T47D (cell line): ENCODE results near the gene CCDC136.

Source experiments
- DNase-seq, 2 experiments: peaks; one replicate each; pipeline versions ENCODE4 v3.0.0 to v3.0.0-alpha.2; 2011 to 2012; ENCODE audit warnings: low read depth in 1 of 2, low spot score in 1 of 2
- JUND ChIP-seq: IDR thresholded peaks from 2 replicates; pipeline ENCODE4 v1.6.1; 2012; ENCODE audit warnings: low read depth
- in situ Hi-C: cut with HindIII; loops from 2 replicates; pipeline ENCODE4 v1.10.0; 2016; ENCODE audit warnings: low sequenced_read_pairs, low pct_unique_long_range_greater_than_20kb

CCDC136 gene

DNA sequence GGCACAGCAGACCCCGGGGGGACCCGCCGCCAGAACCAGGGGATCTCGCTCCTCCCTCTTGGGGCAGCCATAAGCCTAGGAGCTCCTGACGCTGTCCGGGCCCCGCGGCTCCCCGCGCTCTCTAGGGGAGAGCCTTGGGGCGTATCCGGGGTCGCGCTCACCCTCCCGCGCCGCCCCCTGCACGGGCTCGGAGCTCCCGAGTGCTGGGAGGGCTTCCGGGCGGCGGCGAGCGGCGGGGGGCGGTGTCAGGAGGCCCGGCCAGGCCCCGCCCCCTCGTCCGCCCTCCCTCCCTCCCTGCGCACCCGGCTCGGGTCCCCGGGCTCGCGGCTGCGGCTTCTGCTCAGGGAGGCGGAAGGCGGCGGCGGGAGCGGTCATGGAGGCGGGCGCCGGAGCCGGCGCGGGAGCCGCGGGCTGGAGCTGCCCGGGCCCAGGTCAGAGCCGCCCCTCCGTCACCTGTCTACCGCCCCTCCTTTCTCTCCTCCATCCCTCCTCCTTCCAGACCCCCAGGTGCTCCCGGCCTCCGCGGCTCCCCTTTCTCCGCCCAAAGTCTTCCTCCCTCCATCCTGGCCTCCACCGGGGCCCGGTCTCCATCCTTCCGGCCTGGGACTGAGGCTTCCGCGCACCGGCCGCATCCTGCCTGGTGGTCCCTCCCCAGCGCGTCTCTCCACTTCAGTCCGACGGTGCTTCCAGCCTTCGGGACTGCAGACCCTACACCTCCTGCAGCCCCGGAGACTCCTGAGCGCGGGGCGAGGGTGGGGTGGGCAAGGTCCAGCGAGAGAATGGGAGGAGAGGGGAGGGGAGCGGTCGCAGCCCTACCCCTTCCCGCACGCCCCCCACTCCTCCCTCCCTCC, at the start of gene CCDC136:
TSS of gene CCDC136 (plus strand) at position 848 of the 851 bp plus-strand sequence. CDS start 444 bp downstream, outside the sequence.
- in situ Hi-C loops: no loop called here
- no peak for TF ChIP-seq JUND
- DNase-seq: peak; percentile 46 to 59

DNA sequence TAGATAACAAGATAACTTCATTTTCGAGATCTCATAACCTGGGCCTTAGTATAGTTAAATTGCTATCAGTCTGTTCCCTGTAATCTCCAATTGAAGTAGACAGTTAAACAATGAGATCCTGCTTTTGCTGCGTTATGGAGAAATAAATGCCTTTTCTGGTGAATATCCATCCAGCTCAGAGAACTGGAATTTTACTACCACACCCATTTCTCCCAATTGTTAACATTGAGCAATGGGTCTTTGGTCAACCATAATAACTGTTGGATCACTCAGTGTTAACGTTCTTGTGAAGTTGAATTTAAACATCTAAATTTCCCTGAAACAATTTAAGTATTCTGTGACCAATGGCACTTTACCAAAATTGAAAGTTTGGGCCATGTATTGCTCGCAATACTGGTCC, 49.6 kb upstream of the CCDC136 start:
- in situ Hi-C loops: no loop called here
- no peak for TF ChIP-seq JUND
- DNase-seq: no peak

DNA sequence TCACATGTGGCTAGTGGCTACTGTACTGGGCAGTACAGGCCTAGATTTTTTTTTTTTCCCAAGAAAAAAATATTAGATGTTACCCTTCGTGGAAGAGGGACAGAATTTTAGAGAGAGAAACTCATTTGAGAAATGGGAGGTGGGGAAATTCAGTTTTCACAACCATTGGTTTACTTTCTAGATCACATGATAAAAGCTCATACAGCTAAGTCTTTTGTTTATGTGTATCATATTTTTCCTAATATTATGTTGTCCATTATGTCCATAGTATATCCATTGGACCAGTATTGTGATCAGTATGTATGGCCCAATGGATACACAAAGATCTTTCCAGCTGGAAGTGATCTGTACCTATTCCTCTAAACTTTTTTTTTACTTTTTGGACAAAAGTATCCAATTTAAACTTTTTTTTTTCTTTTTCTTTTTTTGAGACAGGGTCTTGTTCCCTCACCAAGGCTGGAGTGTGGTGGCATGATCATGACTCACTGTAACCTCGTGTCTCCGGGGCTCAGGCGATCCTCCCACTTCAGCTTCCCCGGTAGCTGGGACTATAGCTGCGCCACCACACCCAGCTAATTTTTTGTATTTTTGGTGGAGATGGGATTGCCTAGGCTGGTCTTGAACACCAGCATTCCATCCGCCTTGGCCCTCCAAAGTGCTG, 48.5 kb upstream of the CCDC136 start:
- no peak for DNase-seq
- in situ Hi-C loops: no loop called here
- no peak for TF ChIP-seq JUND

DNA sequence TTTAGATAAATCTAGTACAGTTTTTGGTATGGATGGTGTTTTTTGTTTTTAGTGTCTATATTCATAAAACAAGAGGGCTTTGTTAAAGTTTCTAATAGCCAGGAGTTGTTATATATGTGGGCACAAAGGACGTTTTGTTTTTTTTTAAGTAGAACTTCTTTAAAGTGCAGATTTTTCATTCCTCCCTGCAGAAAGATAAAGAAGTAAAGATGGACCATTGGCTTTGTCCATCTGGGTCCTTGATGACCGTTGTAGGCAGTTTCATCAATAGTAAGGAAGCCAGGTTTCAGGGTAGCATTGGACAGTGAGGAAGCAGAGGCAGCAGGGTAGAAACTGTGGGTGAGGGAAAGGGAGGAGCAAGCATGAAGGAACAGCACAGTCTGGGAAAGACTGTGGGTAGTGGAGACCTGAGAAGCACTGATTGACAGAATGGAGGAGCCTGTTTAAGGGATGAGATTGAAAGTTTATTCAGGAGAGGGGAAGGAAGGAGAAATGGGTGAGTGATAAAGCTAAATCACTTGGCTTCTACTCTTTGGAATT, 47.3 kb upstream of the CCDC136 start:
- TF ChIP-seq JUND: no peak
- in situ Hi-C loops: no loop called here
- no peak for DNase-seq

DNA sequence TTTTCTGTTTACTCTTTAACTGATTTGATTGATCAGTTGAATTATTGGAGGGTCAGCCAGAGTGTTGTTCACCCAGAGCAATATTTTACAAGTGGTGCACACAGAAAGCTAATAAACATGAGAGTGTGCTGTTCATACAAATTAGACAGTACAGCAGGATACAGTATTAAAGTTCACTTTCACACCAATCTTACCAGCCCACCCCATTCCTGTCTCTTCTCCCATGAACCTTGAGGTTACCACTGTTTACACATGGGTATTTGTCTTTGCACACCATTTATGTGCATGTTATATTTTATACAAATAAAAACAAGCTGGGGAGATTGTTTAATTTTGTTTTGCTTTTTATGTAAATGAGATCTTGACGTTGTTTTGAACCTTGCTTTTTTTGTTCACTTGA, 46.1 kb upstream of the CCDC136 start:
- TF ChIP-seq JUND: no peak
- in situ Hi-C loops: no loop called here
- no peak for DNase-seq

DNA sequence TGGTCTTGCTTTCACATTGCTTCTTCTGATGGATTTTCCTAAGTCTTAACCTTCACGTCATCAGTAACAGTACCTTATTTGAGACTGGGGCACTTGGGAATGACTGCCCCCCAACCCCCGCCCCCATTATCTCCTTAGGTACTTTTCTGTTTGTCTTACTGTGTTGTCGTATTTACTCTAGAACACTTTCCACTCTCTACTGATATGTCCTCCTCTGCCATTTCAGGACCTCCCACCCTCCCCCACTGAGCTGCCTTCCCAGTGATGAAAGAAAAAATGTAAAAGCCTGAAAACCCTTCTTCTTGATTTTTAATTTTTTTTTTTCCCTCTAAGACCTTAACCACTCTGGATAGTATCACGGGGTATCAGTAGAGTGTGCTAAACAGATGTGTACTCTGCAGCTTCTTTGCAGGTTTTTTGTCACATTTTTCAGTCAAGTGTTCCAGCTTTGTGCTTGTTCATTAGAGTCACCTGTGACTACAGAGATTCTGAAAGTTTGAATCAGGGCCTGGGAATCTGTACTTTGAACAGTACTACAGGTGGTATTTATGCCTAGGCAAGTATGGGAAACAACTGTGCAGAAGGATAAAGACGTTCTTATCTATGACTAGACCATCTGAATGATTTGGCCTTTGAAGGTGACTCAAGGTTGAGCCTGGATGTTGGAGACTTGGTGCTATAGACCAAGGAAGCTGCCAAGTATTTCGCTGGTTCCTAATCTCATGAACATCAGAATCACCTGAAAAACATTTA, 44.3 kb upstream of the CCDC136 start:
- no peak for DNase-seq
- TF ChIP-seq JUND: no peak
- in situ Hi-C loops: no loop called here

DNA sequence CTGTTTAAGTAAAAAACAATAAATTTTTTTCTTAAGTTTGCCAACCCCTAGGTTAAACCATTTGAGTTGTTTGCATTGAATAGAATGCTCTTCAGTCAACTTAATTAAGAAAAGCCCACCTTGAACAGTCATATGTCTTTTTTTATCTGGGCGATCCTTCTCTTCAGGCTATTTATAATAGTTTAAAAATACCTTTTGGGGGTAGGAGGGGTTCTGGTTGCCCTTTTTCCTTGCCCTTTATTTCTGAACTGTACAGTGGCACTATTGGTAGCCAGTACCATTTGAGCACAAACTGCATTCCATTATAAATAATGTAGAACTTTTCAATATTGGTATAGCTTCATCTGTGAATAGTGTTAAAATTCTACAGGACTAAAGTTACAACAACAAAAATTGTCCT, 39.5 kb upstream of the CCDC136 start:
- DNase-seq: no peak
- no peak for TF ChIP-seq JUND
- in situ Hi-C loops: no loop called here

DNA sequence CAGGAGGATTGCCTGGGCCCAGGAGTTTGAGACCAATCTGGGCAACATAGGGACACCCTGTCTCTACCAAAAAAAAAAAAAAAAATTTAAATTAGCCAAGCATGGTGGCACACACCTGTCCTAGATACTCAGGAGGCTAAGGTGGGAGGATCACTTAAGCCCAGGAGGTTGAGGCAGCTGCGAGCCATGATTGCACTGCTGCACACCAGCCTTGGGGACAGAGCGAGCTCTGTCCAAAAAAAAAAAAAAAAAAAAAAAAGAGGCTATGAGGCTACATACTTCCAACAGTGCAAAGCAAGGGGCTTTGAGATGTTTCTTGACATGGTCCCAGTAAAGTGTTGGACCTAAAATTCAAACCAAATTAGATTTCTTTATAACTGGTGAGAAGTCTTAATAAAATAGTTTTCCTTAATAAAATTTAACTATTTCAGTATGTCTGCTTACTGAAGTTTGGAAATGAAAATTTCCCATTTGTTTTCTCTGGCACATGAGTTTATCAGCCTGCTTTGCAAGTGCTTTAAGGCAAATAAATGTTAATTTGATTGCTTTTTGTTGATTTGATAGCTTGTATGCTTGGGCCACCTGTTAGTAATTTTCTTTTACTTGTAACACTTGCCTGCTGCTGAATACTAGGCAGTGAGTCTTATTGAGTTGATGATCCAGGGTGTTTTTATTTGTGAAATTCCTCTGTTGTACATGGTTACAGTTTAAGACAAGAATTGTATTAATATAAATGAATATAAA, 36.5 kb upstream of the CCDC136 start:
- in situ Hi-C loops: no loop called here
- DNase-seq: no peak
- TF ChIP-seq JUND: no peak

DNA sequence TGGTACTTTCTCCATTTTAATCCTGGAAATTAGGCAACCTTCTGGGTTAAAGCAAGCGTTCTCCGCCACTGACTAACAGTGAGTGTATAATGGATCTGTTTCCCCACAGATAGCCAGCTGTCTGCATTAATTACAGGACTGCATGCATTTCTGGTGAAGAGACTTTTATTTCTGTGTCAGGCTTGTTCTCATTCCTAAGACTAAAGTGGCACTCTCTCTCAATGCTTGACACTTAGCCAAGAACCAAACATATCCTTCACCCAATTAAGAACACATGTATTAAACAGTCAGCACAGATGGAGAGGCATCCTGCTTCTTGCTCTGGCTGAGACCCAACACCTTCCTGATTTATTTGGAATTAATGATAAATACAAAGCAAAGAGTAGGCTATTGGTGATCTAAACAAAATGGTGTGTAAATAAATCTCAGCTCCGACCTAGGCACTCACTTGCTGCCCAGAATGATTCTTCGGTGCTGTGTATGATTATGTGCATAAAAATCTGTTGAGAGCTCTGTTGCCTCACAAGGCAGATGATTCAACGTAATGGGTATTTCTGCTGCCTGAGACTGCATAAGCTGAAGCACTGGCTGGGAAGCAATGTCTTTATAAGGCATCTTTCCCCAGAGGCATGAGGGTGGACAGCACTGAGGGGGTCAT, 35.8 kb upstream of the CCDC136 start:
- DNase-seq: no peak
- TF ChIP-seq JUND: no peak
- in situ Hi-C loops: no loop called here

DNA sequence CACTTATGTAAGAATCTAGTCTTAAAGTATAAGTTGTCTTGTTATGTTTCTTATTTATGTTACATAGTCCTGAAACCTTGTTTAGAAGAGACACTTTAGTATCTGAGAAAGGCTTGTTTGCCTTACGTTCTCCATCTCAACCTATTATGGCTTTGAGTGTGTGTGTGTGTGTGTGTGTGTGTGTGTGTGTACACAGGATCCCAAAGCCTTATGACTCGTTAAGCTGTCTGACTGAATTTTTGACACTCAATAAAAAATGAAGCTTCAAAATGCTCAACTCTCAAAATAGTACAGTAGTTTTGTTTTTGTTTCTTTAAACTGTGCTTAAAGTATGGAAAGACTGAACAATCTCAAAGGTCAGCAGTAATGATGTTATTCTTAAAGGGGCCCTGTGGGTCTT, 34.6 kb upstream of the CCDC136 start:
- DNase-seq: no peak
- in situ Hi-C loops: no loop called here
- TF ChIP-seq JUND: no peak

DNA sequence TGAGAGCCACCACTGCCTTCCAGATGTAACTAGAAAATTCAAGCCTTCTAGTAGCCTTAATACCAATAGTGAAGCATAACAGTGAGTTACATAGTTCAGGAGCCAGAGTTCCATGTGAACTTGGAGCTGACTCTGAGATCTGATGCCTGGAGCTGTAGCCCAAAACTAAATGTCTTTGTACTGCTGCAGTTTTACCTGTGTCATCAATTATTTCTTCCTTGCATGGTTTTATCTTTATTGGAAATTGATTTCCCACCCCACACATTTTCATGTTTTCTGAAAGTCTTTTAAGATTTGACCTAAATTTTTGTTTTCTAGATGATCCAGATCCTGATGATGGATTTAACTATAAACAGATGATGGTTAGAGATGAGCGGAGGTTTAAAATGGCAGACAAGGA, 33.2 kb upstream of the CCDC136 start:
- in situ Hi-C loops: no loop called here
- TF ChIP-seq JUND: no peak
- no peak for DNase-seq
